CD4-positive, alpha-beta T cell (primary cell): ENCODE measurements around the gene SYTL2. TPM values are rescaled to one million over a fixed set of nuclear protein-coding genes. Genes with fewer than 3 reads are reported as not detected.
A peak's percentile ranks its signal among the peaks of the same experiment; 100 is the strongest.

Source experiments
- ATAC-seq: fragments of 200-7000 bp; cut with Tn5 transposase; one replicate; pipeline ENCODE4 v1.10.0; 2022; ENCODE audit warnings: mild to moderate bottlenecking; ENCODE audit not compliant: poor library complexity
- CTCF ChIA-PET: fragments of 350-600 bp; sonication (Branson Sonifier 250); formaldehyde crosslinking; loops from one replicate; lab custom pipeline; 2021; ENCODE audit warnings: antibody characterized with exemption, inconsistent platforms; lab: Charles Lee
- POLR2A ChIA-PET: fragments of 350-600 bp; sonication (Branson Sonifier 250); formaldehyde crosslinking; loops from one replicate; lab custom pipeline; 2021; ENCODE audit warnings: antibody characterized with exemption, inconsistent platforms; lab: Charles Lee
- DNase-seq, 14 experiments: peaks; one replicate each; pipeline ENCODE4 v3.0.0-alpha.2; 2013 to 2020; ENCODE audit warnings: mixed read lengths in 2 of 14
- H3K27ac ChIP-seq, 2 donors: one replicate each; pipeline versions ENCODE4 v1.5.1 to v1.7.0; 2013; ENCODE audit warnings: low read length in 2 of 2, low read depth in 1 of 2, mild to moderate bottlenecking in 1 of 2
- H3K27me3 ChIP-seq, 2 experiments: 1 replicate in 1 of 2; 2 replicates in 1 of 2; pipeline versions ENCODE4 v1.6.1 to v1.7.0; 2013; ENCODE audit warnings: low read length in 2 of 2, control low read depth in 1 of 2, mild to moderate bottlenecking in 1 of 2, moderate library complexity in 1 of 2; ENCODE audit not compliant: insufficient read depth in 2 of 2, control insufficient read depth in 1 of 2
- H3K36me3 ChIP-seq: one replicate; pipeline ENCODE4 v1.6.1; 2013; ENCODE audit warnings: low read length, control low read depth; ENCODE audit not compliant: insufficient read depth
- H3K4me1 ChIP-seq: one replicate; pipeline ENCODE4 v1.6.1; 2013; ENCODE audit warnings: low read length, control low read depth; ENCODE audit not compliant: insufficient read depth
- H3K4me3 ChIP-seq: one replicate; pipeline ENCODE4 v1.5.1; 2013; ENCODE audit warnings: mild to moderate bottlenecking, low read length, moderate library complexity
- H3K9me3 ChIP-seq, 2 experiments: 1 replicate in 1 of 2; 2 replicates in 1 of 2; pipeline versions ENCODE4 v1.6.1 to v1.7.0; 2013; ENCODE audit warnings: low read length in 2 of 2, mild to moderate bottlenecking in 2 of 2, control low read depth in 1 of 2, moderate library complexity in 1 of 2; ENCODE audit not compliant: control insufficient read depth in 1 of 2, insufficient read depth in 1 of 2
- H3K27ac Mint-ChIP-seq: one replicate; pipeline ENCODE4 v1.8.0; 2020; ENCODE audit warnings: mixed read lengths
- H3K27me3 Mint-ChIP-seq: one replicate; pipeline ENCODE4 v1.8.0; 2021; ENCODE audit warnings: mixed read lengths
- H3K36me3 Mint-ChIP-seq: one replicate; pipeline ENCODE4 v1.8.0; 2021; ENCODE audit warnings: low read depth, mixed read lengths
- H3K4me1 Mint-ChIP-seq: one replicate; pipeline ENCODE4 v1.8.0; 2021; ENCODE audit warnings: low read depth, mixed read lengths
- H3K4me3 Mint-ChIP-seq: one replicate; pipeline ENCODE4 v1.8.0; 2020; ENCODE audit warnings: mild to moderate bottlenecking, mixed read lengths
- H3K9me3 Mint-ChIP-seq: one replicate; pipeline ENCODE4 v1.8.0; 2020; ENCODE audit warnings: mixed read lengths
- CTCF ChIP-seq: fragments of 200-600 bp; IDR thresholded peaks from one replicate; pipeline ENCODE4 v1.8.0; 2022; ENCODE audit warnings: antibody characterized with exemption, mild to moderate bottlenecking
- intact Hi-C, 2 experiments: fragments of 100-400 bp; cut with DNase I in 1 of 2; cut with micrococcal nuclease in 1 of 2; formaldehyde crosslinking; loops; one replicate each; pipeline versions ENCODE4 v1.15.1 to v1.9.0; 2023 to 2025; cut with DNase I, micrococcal nuclease
- total RNA-seq, 174 experiments: library from RNA in 2 of 174; stranded (reverse) in 2 of 174; gene quantifications; one replicate each; pipeline ENCODE4 v1.2.3 and lab custom pipeline; 2021 to 2026

The SYTL2 gene
- total RNA-seq, 2 experiments from 2014 or later = 35.4 to 36.7 TPM

GRCh38 chr11:85745626-85746025, 65.3 kb downstream of the SYTL2 start:
- no peak overlapping the region for H3K4me3 ChIP-seq
- no peak for TF ChIP-seq CTCF
- no peaks in the 10 kb centered on the region for H3K36me3 ChIP-seq
- no peaks in the 10 kb centered on the region for H3K27me3 Mint-ChIP-seq
- H3K27me3 ChIP-seq = no peaks in the 10 kb centered on the region
- peak overlapping the region; percentile 43 for H3K4me3 Mint-ChIP-seq
- no peaks in the 10 kb centered on the region for H3K9me3 Mint-ChIP-seq
- H3K9me3 ChIP-seq = no peaks in the 10 kb centered on the region
- peaks cover 40% of the 10 kb centered on the region for H3K4me1 ChIP-seq
- ATAC-seq (peak; percentile 27), DNase-seq (peak in 3 of 14 experiments; percentile 31 to 53 (median 35))
- POLR2A ChIA-PET = interaction anchor here (1.1 to 2.4 kb wide), 5 partner anchors 11 to 81 kb away, joined by 3 to 15 read pairs (median 5); partner anchors contain the start of gene CREBZF
- intact Hi-C loops = loop anchor here in 1 of 2 experiments (5.0 kb wide), 1 partner anchor 43 kb away; no protein-coding TSS in a partner anchor
- CTCF ChIA-PET = interaction anchor here (1.0 to 1.3 kb wide), 2 partner anchors 10 to 109 kb away, joined by 3 to 4 read pairs; partner anchors contain the start of gene CCDC83
- peaks cover 81% of the 10 kb centered on the region for H3K4me1 Mint-ChIP-seq
- H3K27ac ChIP-seq = peak overlapping the region in 1 of 2 donors; percentile 4
- peak overlapping the region; percentile 61 for H3K27ac Mint-ChIP-seq
- H3K36me3 Mint-ChIP-seq = peaks cover 17% of the 10 kb centered on the region

GRCh38 chr11:85742873-85743275, 68.1 kb downstream of the SYTL2 start:
- Mint-ChIP-seq H3K27me3 (no peaks in the 10 kb centered on the region), H3K4me3 (no peak overlapping the region), H3K9me3 (no peaks in the 10 kb centered on the region), H3K27ac (peak overlapping the region; percentile 72), H3K36me3 (peaks cover 24% of the 10 kb centered on the region), H3K4me1 (peaks cover 79% of the 10 kb centered on the region)
- peaks cover 35% of the 10 kb centered on the region for H3K4me1 ChIP-seq
- no peaks in the 10 kb centered on the region for H3K36me3 ChIP-seq
- TF ChIP-seq CTCF = no peak
- H3K27ac ChIP-seq = no peak overlapping the region
- DNase-seq (peak in 1 of 14 experiments; percentile 19), ATAC-seq (peak; percentile 51)
- H3K4me3 ChIP-seq = no peak overlapping the region
- ChIA-PET CTCF (interaction anchor here (1.3 kb wide), 1 partner anchor 47 kb away, joined by 3 read pairs; no protein-coding TSS in a partner anchor), POLR2A (interaction anchor here (0.8 kb wide), 1 partner anchor 10 kb away, joined by 3 read pairs; no protein-coding TSS in a partner anchor)
- H3K27me3 ChIP-seq = no peaks in the 10 kb centered on the region
- intact Hi-C loops = no loop called here
- H3K9me3 ChIP-seq = no peaks in the 10 kb centered on the region

GRCh38 chr11:85742348-85742747, 68.6 kb downstream of the SYTL2 start:
- intact Hi-C loops = no loop called here
- peaks cover 79% of the 10 kb centered on the region for H3K4me1 Mint-ChIP-seq
- peaks cover 28% of the 10 kb centered on the region for H3K36me3 Mint-ChIP-seq

More at GRCh38 chr11:85742348-85742747, 68.6 kb downstream of the SYTL2 start:
- no peak for DNase-seq
- Histone ChIP-seq H3K27ac (no peak overlapping the region), H3K4me3 (no peak overlapping the region), H3K4me1 (peaks cover 38% of the 10 kb centered on the region), H3K36me3 (no peaks in the 10 kb centered on the region), H3K27me3 (no peaks in the 10 kb centered on the region), H3K9me3 (no peaks in the 10 kb centered on the region)
- POLR2A ChIA-PET = no interaction called here
- TF ChIP-seq CTCF = no peak
- Mint-ChIP-seq H3K27me3 (no peaks in the 10 kb centered on the region), H3K27ac (no peak overlapping the region), H3K4me3 (no peak overlapping the region), H3K9me3 (no peaks in the 10 kb centered on the region)
- CTCF ChIA-PET = interaction anchor here (1.3 kb wide), 1 partner anchor 46 kb away, joined by 3 read pairs; no protein-coding TSS in a partner anchor
- ATAC-seq = no peak
